Heart left ventricle (tissue), 16 donors: ENCODE data around the gene ROCK2. TPM values are rescaled to one million over a fixed set of nuclear protein-coding genes. Genes with fewer than 3 reads are reported as not detected.

Experiments
- ATAC-seq, 4 donors: fragments of 200-7000 bp; cut with Tn5 transposase; one replicate each; pipeline ENCODE4 v1.9.1; 2020 to 2022; ENCODE audit warnings: moderate library complexity in 4 of 4, mild to moderate bottlenecking in 3 of 4, moderate number of reproducible peaks in 1 of 4
- DNase-seq, 5 donors: peaks; one replicate each; pipeline ENCODE4 v3.0.0-alpha.2; 2020
- H3K27ac ChIP-seq, 12 donors: fragments of 200-600 bp; sonication (generic) in 4 of 12; one replicate each; pipeline versions ENCODE4 v1.5.0 to v1.8.0; 2016 to 2022; ENCODE audit warnings: mild to moderate bottlenecking in 2 of 12
- H3K27me3 ChIP-seq, 9 donors: fragments of 200-600 bp; sonication (generic) in 2 of 9; one replicate each; pipeline versions ENCODE4 v1.5.1 to v1.8.0; 2016 to 2022; ENCODE audit warnings: mild to moderate bottlenecking in 3 of 9
- H3K36me3 ChIP-seq, 9 donors: fragments of 200-600 bp; sonication (generic) in 2 of 9; one replicate each; pipeline versions ENCODE4 v1.5.0 to v1.8.0; 2018 to 2022; ENCODE audit warnings: mild to moderate bottlenecking in 2 of 9
- H3K4me1 ChIP-seq, 12 donors: fragments of 200-600 bp; sonication (generic) in 4 of 12; one replicate each; pipeline versions ENCODE4 v1.5.0 to v1.8.0; 2016 to 2022; ENCODE audit warnings: mild to moderate bottlenecking in 3 of 12
- H3K4me3 ChIP-seq, 12 donors: fragments of 200-600 bp; sonication (generic) in 4 of 12; one replicate each; pipeline versions ENCODE4 v1.5.0 to v1.8.0; 2017 to 2022; ENCODE audit warnings: mild to moderate bottlenecking in 9 of 12, moderate library complexity in 4 of 12
- H3K9me3 ChIP-seq, 12 donors: fragments of 200-600 bp; sonication (generic) in 4 of 12; one replicate each; pipeline versions ENCODE4 v1.5.0 to v1.8.0; 2016 to 2022; ENCODE audit warnings: mild to moderate bottlenecking in 1 of 12
- CTCF ChIP-seq, 12 donors: fragments of 200-600 bp; sonication (generic) in 4 of 12; IDR thresholded peaks; one replicate each; pipeline versions ENCODE4 v1.5.0 to v1.8.0; 2018 to 2022; ENCODE audit warnings: antibody characterized with exemption in 12 of 12, mild to moderate bottlenecking in 5 of 12
- POLR2A ChIP-seq, 2 donors: fragments of 450-650 bp; IDR thresholded peaks; one replicate each; pipeline ENCODE4 v1.6.1; 2017; ENCODE audit warnings: antibody characterized with exemption in 2 of 2, mild to moderate bottlenecking in 2 of 2, moderate library complexity in 2 of 2
- WGBS, 4 donors: extraction: QIAGEN DNeasy Blood & Tissue Kit in 2 of 4; methylation state at CpG; one replicate each; pipeline versions ENCODE4 v1.1.5 to v1.1.7; 2013 to 2018; 5-methylcytosine and 5-hydroxymethylcytosine counted together
- intact Hi-C, 10 donors: fragments of 100-400 bp; cut with DNase I; formaldehyde crosslinking; loops; one replicate each; pipeline versions ENCODE4 v1.11.1 to v1.14.2; 2022
- polyA plus RNA-seq, 2 donors: library from polyadenylated mRNA; stranded (reverse); fragments of 200-250 nt; gene quantifications; one replicate each; pipeline ENCODE4 v1.2.3, GENCODE V29; 2013
- total RNA-seq, 9 donors: library from RNA; depleted of rRNA in 2 of 9; stranded (reverse); fragments of >200 nt in 2 of 9; fragmentation: NEBNext Ultra II Directional in 3 of 9; extraction: Animal tissue kit (Norgen Biotek cat#: 25700) in 3 of 9; gene quantifications; one replicate each; pipeline versions ENCODE4 v1.1.0 to v1.2.4, GENCODE V29; 2016 to 2023
- donor health status: ischemic (EF 13 %, LVEDD 7.1; RV severe dilation, severe dysfunction).
- donor health status: healthy with polysubstance abuse.
- donor health status: DM: no; HTN: yes; CAD: no.
- donor health status: DM: no; HTN: no; CAD: no.
- donor health status: ischemic (EF 25% LVEDD 6.9; RV normal size, moderate dysfunction).
- donor health status: ischemic (EF 25% LVEDD 5.7; RV mildly dilated, moderate dysfunction).
- donor health status: healthy.
- donor health status: DM: yes; HTN: yes; CAD: no.
- donor health status: ischemic (EF 35%, LVEDD 5.7; RV mildly dilated, moderate dysfunction).
- donor health status: nonischemic (EF 11% LVEDD 7.7; RV severe dilation, severe dysfunction).
- donor health status: DM: yes; HTN: yes; CAD: no.
- donor health status: PGD.
- donor health status: ischemic (EF 29% LVEDD 5.4; RV normal size, mild dysfunction).
- donor health status: nonischemic (EF 23%, LVEDD 6.1; RV moderate dilation, normal function).

ROCK2 gene
- total and polyA plus RNA-seq, 11 donors = 6.1 to 44.3 (median 38.0) TPM

GRCh38 chr2:11154016-11154922, 190.2 kb downstream of the ROCK2 start:
- WGBS, 4 donors = 56 to 72% (median 65%) methylated on average over 30 to 35 of the region's 35 CpGs
- TF ChIP-seq CTCF (IDR thresholded peaks at IDR 0.05) (no peak), POLR2A (IDR thresholded peaks at IDR 0.05) (peak in 1 of 2 donors; percentile 45)
- no peaks in the 10 kb centered on the region for H3K27me3 ChIP-seq
- peak overlapping the region; percentile 66 to 97 (median 94) for H3K27ac ChIP-seq
- H3K36me3 ChIP-seq = no peaks in the 10 kb centered on the region
- ATAC-seq (peak; percentile 11 to 29 (median 20)), DNase-seq (no peak)
- intact Hi-C loops = loop anchor here in 3 of 10 donors (2.0 to 10.0 kb wide), 2 partner anchors 21 to 191 kb away; partner anchors contain the start of gene ROCK2 (in 3 of the 3)
- peak overlapping the region; percentile 20 to 78 (median 58) for H3K4me3 ChIP-seq
- H3K4me1 ChIP-seq = peaks cover 0 to 27% (median 15%) of the 10 kb centered on the region in 12 donors
- H3K9me3 ChIP-seq = no peaks in the 10 kb centered on the region

- TF ChIP-seq CTCF (IDR thresholded peaks at IDR 0.05) (no peak), POLR2A (IDR thresholded peaks at IDR 0.05) (no peak)
- intact Hi-C loops = loop anchor here in 3 of 10 donors (10.0 kb wide), 1 partner anchor 192 kb away; the partner anchor contains the start of gene ROCK2 (in 3 of the 3)
- no peak for DNase-seq
- Histone ChIP-seq H3K4me1 (peaks cover 0 to 27% (median 15%) of the 10 kb centered on the region in 12 donors), H3K4me3 (no peak overlapping the region), H3K27me3 (no peaks in the 10 kb centered on the region), H3K27ac (no peak overlapping the region), H3K36me3 (no peaks in the 10 kb centered on the region), H3K9me3 (no peaks in the 10 kb centered on the region)
- ATAC-seq = no peak
- WGBS, 4 donors = 86 to 90% (median 88%) methylated on average over 5 to 6 of the region's 6 CpGs
Observed at GRCh38 chr2:11152591-11152990, 191.8 kb downstream of the ROCK2 start.

- WGBS, 4 donors = 29 to 50% (median 33%) methylated on average over 2 to 3 of the region's 3 CpGs
- Histone ChIP-seq H3K9me3 (peaks cover 0 to 10% (median 0%) of the 10 kb centered on the region in 12 donors), H3K27me3 (no peaks in the 10 kb centered on the region), H3K36me3 (no peaks in the 10 kb centered on the region), H3K4me3 (no peak overlapping the region), H3K27ac (no peak overlapping the region), H3K4me1 (no peaks in the 10 kb centered on the region)
- DNase-seq (no peak), ATAC-seq (no peak)
- TF ChIP-seq POLR2A (IDR thresholded peaks at IDR 0.05) = no peak
- TF ChIP-seq CTCF (IDR thresholded peaks at IDR 0.05) = no peak
- intact Hi-C loops = no loop called here
Observed at GRCh38 chr2:11147263-11147662, 197.2 kb downstream of the ROCK2 start.

- TF ChIP-seq POLR2A (IDR thresholded peaks at IDR 0.05) = no peak
- no peak for TF ChIP-seq CTCF (IDR thresholded peaks at IDR 0.05)
- ATAC-seq = no peak
- Histone ChIP-seq H3K27me3 (no peaks in the 10 kb centered on the region), H3K4me1 (no peaks in the 10 kb centered on the region), H3K9me3 (peaks cover 0 to 10% (median 0%) of the 10 kb centered on the region in 12 donors), H3K36me3 (no peaks in the 10 kb centered on the region), H3K27ac (no peak overlapping the region), H3K4me3 (no peak overlapping the region)
- no peak for DNase-seq
- 87 to 97% (median 95%) methylated on average over 3 of the region's 3 CpGs for WGBS, 4 donors
- intact Hi-C loops = no loop called here
Observed at GRCh38 chr2:11146076-11146475, 198.4 kb downstream of the ROCK2 start.
